Left cardiac atrium (tissue), 4 donors: ENCODE results near the gene KATNAL2. TPM values are rescaled to one million over a fixed set of nuclear protein-coding genes. Genes with fewer than 3 reads are reported as not detected.
"Not testable (repeated sequence)": the region's sequence is repeated elsewhere in the genome, so short reads cannot be mapped to it uniquely, and the experiment has no call there.

ENCODE experiments used
- ATAC-seq, 2 donors: fragments of 200-7000 bp; cut with Tn5 transposase; one replicate each; pipeline ENCODE4 v1.9.1; 2020; ENCODE audit warnings: mild to moderate bottlenecking in 2 of 2, moderate library complexity in 2 of 2
- DNase-seq: peaks from one replicate; pipeline ENCODE4 v3.0.0-alpha.2; 2020
- intact Hi-C, 2 donors: fragments of 100-400 bp; cut with DNase I; formaldehyde crosslinking; loops; one replicate each; pipeline versions ENCODE4 v1.14.1 to v1.15.1; 2022 to 2023
- total RNA-seq, 2 donors: library from RNA; stranded (reverse); fragmentation: NEBNext Ultra II Directional; extraction: Animal tissue kit (Norgen Biotek cat#: 25700); gene quantifications; one replicate each; pipeline ENCODE4 v1.2.1, GENCODE V29; 2021
- donor health status: DM: no; HTN: yes; CAD: no.
- donor health status: DM: no; HTN: yes; CAD: no; lungs with severe emphysema.
- donor health status: DM: yes; HTN: yes; CAD: no.
- donor health status: Dilated cardiomyopathy.

The KATNAL2 gene
- total RNA-seq, 2 donors from 2014 or later: 3.4 to 4.1 TPM

- intact Hi-C loops: no loop called here
- DNase-seq: peak; percentile 36
- ATAC-seq: peak; percentile 11 to 19
These were observed 600 bp downstream of the KATNAL2 start for GRCh38 chr18:46917803-46918600.

GRCh38 chr18:46920067-46920466 lies 2.7 kb downstream of the KATNAL2 start:
- intact Hi-C loops: no loop called here
- DNase-seq (no peak), ATAC-seq (no peak)

GRCh38 chr18:46920653-46921052 lies 3.3 kb downstream of the KATNAL2 start:
- intact Hi-C loops: no loop called here

GRCh38 chr18:46939337-46939963 lies 22.0 kb downstream of the KATNAL2 start:
- ATAC-seq: peak in 1 of 2 donors; percentile 84
- intact Hi-C loops: no loop called here
- no peak for DNase-seq

More at GRCh38 chr18:46920653-46921052, 3.3 kb downstream of the KATNAL2 start:
- DNase-seq (no peak), ATAC-seq (no peak)

- DNase-seq (no peak), ATAC-seq (peak; percentile 17 to 27)
- intact Hi-C loops: no loop called here
These were observed 22.7 kb downstream of the KATNAL2 start for GRCh38 chr18:46939998-46940571.

GRCh38 chr18:46942646-46943045 lies 25.2 kb downstream of the KATNAL2 start:
- ATAC-seq (no peak), DNase-seq (no peak)
- intact Hi-C loops: no loop called here

GRCh38 chr18:46946656-46947282 lies 29.4 kb downstream of the KATNAL2 start:
- DNase-seq (peak; percentile 86), ATAC-seq (peak; percentile 99)
- intact Hi-C loops: no loop called here

- intact Hi-C loops: no loop called here
- ATAC-seq: no peak
These were observed 32.8 kb downstream of the KATNAL2 start for GRCh38 chr18:46950064-46950656.

GRCh38 chr18:46953195-46953594 lies 35.8 kb downstream of the KATNAL2 start:
- ATAC-seq: no peak
- intact Hi-C loops: no loop called here

More at GRCh38 chr18:46950064-46950656, 32.8 kb downstream of the KATNAL2 start:
- no peak for DNase-seq

GRCh38 chr18:46958209-46958608 lies 40.8 kb downstream of the KATNAL2 start:
- intact Hi-C loops: no loop called here
- no peak for ATAC-seq
- DNase-seq: no peak

More at GRCh38 chr18:46953195-46953594, 35.8 kb downstream of the KATNAL2 start:
- DNase-seq: no peak

- intact Hi-C loops: not testable (repeated sequence)
These were observed 46.5 kb downstream of the KATNAL2 start for GRCh38 chr18:46963656-46964578.

GRCh38 chr18:46964579-46965293 lies 47.3 kb downstream of the KATNAL2 start:
- DNase-seq, intact Hi-C loops: not testable (repeated sequence)
- peak; percentile 32 to 45 for ATAC-seq

More at GRCh38 chr18:46963656-46964578, 46.5 kb downstream of the KATNAL2 start:
- ATAC-seq: peak; percentile 24 to 48
- not testable (repeated sequence) for DNase-seq

- ATAC-seq, intact Hi-C loops, DNase-seq: not testable (repeated sequence)
These were observed 48.9 kb downstream of the KATNAL2 start for GRCh38 chr18:46966266-46966665.

- not testable (repeated sequence) for DNase-seq
These were observed 52.1 kb downstream of the KATNAL2 start for GRCh38 chr18:46969551-46969950.

GRCh38 chr18:47019870-47020269 lies 102.5 kb downstream of the KATNAL2 start:
- DNase-seq, ATAC-seq, intact Hi-C loops: not testable (repeated sequence)

More at GRCh38 chr18:46969551-46969950, 52.1 kb downstream of the KATNAL2 start:
- intact Hi-C loops, ATAC-seq: not testable (repeated sequence)

GRCh38 chr18:47020757-47021156 lies 103.4 kb downstream of the KATNAL2 start:
- intact Hi-C loops, ATAC-seq, DNase-seq: not testable (repeated sequence)

GRCh38 chr18:47022821-47023220 lies 105.4 kb downstream of the KATNAL2 start:
- ATAC-seq, DNase-seq, intact Hi-C loops: not testable (repeated sequence)
